Measurements from ENCODE around the gene C17orf114.

C17orf114 gene

DNA sequence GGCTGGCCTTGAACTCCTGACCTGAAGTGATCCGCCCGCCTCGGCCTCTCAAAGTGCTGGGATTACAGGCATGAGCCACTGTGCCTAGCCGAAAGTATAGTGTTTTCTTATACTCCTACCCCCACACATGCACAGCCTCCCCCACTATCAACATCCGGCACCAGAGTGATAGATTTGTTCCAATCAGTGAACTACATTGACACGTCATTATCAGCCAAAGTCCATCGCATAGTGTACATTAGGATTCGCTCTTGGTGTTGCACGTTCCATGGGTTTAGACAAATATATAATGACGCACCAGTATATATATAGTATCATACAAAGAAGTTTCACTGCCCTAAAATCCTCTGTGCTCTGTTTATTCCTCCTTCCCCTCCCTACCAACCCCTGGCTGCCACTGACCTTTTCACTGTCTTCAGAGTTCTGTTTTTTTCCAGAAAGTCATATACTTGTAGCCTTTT lies 42.3 kb downstream of the C17orf114 start (continued):
- TF ChIP-seq, protein P1, sequence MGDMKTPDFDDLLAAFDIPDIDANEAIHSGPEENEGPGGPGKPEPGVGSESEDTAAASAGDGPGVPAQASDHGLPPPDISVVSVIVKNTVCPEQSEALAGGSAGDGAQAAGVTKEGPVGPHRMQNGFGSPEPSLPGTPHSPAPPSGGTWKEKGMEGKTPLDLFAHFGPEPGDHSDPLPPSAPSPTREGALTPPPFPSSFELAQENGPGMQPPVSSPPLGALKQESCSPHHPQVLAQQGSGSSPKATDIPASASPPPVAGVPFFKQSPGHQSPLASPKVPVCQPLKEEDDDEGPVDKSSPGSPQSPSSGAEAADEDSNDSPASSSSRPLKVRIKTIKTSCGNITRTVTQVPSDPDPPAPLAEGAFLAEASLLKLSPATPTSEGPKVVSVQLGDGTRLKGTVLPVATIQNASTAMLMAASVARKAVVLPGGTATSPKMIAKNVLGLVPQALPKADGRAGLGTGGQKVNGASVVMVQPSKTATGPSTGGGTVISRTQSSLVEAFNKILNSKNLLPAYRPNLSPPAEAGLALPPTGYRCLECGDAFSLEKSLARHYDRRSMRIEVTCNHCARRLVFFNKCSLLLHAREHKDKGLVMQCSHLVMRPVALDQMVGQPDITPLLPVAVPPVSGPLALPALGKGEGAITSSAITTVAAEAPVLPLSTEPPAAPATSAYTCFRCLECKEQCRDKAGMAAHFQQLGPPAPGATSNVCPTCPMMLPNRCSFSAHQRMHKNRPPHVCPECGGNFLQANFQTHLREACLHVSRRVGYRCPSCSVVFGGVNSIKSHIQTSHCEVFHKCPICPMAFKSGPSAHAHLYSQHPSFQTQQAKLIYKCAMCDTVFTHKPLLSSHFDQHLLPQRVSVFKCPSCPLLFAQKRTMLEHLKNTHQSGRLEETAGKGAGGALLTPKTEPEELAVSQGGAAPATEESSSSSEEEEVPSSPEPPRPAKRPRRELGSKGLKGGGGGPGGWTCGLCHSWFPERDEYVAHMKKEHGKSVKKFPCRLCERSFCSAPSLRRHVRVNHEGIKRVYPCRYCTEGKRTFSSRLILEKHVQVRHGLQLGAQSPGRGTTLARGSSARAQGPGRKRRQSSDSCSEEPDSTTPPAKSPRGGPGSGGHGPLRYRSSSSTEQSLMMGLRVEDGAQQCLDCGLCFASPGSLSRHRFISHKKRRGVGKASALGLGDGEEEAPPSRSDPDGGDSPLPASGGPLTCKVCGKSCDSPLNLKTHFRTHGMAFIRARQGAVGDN (CRISPR knock-in tag; IDR thresholded peaks at IDR 0.05) = no peak; the same call in 1 of the 2 replicates
- no peak for TF ChIP-seq ZNF780A (CRISPR knock-in tag; IDR thresholded peaks at IDR 0.05)
- TF ChIP-seq ZNF747 (CRISPR knock-in tag; IDR thresholded peaks at IDR 0.05; ENCODE audit: borderline replicate concordance) = no peak; the same call in 1 of the 2 replicates
- TF ChIP-seq ZNF256 (CRISPR knock-in tag; conservative IDR thresholded peaks at IDR 0.05) = no peak
- TF ChIP-seq TCF7L2 (IDR thresholded peaks at IDR 0.05; ENCODE audit: low read depth, low read length) = no peak
- TF ChIP-seq, protein P2, sequence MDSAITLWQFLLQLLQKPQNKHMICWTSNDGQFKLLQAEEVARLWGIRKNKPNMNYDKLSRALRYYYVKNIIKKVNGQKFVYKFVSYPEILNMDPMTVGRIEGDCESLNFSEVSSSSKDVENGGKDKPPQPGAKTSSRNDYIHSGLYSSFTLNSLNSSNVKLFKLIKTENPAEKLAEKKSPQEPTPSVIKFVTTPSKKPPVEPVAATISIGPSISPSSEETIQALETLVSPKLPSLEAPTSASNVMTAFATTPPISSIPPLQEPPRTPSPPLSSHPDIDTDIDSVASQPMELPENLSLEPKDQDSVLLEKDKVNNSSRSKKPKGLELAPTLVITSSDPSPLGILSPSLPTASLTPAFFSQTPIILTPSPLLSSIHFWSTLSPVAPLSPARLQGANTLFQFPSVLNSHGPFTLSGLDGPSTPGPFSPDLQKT (CRISPR knock-in tag; IDR thresholded peaks at IDR 0.05; ENCODE audit: borderline replicate concordance) = no peak
- TF ChIP-seq EP300 (IDR thresholded peaks at IDR 0.05; ENCODE audit: low read depth in 2 of 2, low read length in 2 of 2) = peak; percentile 91 to 93
- TF ChIP-seq EP300 (CRISPR knock-in tag; IDR thresholded peaks at IDR 0.05; ENCODE audit: borderline replicate concordance) = peak; percentile 96
- TF ChIP-seq YEATS4 (CRISPR knock-in tag; IDR thresholded peaks at IDR 0.05; ENCODE audit: borderline replicate concordance) = peak; percentile 49; the same call in 1 of the 2 replicates
- TF ChIP-seq ZSCAN12 (CRISPR knock-in tag; IDR thresholded peaks at IDR 0.05) = no peak
- TF ChIP-seq KLF11 (CRISPR knock-in tag; IDR thresholded peaks at IDR 0.05) = no peak
- TF ChIP-seq ZNF703 (CRISPR knock-in tag; IDR thresholded peaks at IDR 0.05; ENCODE audit: borderline replicate concordance) = no peak
- TF ChIP-seq TOPORS (CRISPR knock-in tag; IDR thresholded peaks at IDR 0.05) = no peak
- TF ChIP-seq RXRB (CRISPR knock-in tag; IDR thresholded peaks at IDR 0.05; ENCODE audit: borderline replicate concordance) = peak; percentile 93
- no peak for TF ChIP-seq CENPX (CRISPR knock-in tag; IDR thresholded peaks at IDR 0.05)
- TF ChIP-seq PAWR (CRISPR knock-in tag; IDR thresholded peaks at IDR 0.05; ENCODE audit: borderline replicate concordance) = no peak
- TF ChIP-seq, protein P3, sequence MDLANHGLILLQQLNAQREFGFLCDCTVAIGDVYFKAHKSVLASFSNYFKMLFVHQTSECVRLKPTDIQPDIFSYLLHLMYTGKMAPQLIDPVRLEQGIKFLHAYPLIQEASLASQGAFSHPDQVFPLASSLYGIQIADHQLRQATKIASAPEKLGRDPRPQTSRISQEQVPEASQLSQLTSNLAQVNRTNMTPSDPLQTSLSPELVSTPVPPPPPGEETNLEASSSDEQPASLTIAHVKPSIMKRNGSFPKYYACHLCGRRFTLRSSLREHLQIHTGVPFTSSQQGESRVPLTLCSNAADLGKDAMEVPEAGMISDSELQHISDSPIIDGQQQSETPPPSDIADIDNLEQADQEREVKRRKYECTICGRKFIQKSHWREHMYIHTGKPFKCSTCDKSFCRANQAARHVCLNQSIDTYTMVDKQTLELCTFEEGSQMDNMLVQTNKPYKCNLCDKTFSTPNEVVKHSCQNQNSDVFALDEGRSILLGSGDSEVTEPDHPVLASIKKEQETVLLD (CRISPR knock-in tag; IDR thresholded peaks at IDR 0.05; ENCODE audit: low read depth) = no peak
- no peak for TF ChIP-seq ETV6 (CRISPR knock-in tag; conservative IDR thresholded peaks at IDR 0.05)
- TF ChIP-seq SMAD9 (CRISPR knock-in tag; IDR thresholded peaks at IDR 0.05) = no peak
- TF ChIP-seq, protein P4, sequence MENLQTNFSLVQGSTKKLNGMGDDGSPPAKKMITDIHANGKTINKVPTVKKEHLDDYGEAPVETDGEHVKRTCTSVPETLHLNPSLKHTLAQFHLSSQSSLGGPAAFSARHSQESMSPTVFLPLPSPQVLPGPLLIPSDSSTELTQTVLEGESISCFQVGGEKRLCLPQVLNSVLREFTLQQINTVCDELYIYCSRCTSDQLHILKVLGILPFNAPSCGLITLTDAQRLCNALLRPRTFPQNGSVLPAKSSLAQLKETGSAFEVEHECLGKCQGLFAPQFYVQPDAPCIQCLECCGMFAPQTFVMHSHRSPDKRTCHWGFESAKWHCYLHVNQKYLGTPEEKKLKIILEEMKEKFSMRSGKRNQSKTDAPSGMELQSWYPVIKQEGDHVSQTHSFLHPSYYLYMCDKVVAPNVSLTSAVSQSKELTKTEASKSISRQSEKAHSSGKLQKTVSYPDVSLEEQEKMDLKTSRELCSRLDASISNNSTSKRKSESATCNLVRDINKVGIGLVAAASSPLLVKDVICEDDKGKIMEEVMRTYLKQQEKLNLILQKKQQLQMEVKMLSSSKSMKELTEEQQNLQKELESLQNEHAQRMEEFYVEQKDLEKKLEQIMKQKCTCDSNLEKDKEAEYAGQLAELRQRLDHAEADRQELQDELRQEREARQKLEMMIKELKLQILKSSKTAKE (CRISPR knock-in tag; IDR thresholded peaks at IDR 0.05; ENCODE audit: borderline replicate concordance) = peak; percentile 84
